ENCODE measurements around the gene METTL14. TPM values are rescaled to one million over a fixed set of nuclear protein-coding genes. Genes with fewer than 3 reads are reported as not detected.

The METTL14 gene
- polyA plus RNA-seq, 3 donors from 2014 or later: 23.5 to 57.6 (median 23.6) TPM

- H3K27me3 Mint-ChIP-seq (ENCODE audit: low read depth in 3 of 3): no peaks in the 10 kb centered on the region
- no peaks in the 10 kb centered on the region for H3K9me3 Mint-ChIP-seq
- DNase-seq: no peak
- H3K4me3 Mint-ChIP-seq: no peak overlapping the region
- no peak overlapping the region for H3K27ac Mint-ChIP-seq
- H3K36me3 Mint-ChIP-seq: peaks cover 23 to 70% (median 30%) of the 10 kb centered on the region in 3 donors
- no peaks in the 10 kb centered on the region for H3K4me1 Mint-ChIP-seq
Observed at GRCh38 chr4:118741301-118741855, 56.2 kb downstream of the METTL14 start.

- peaks cover 21 to 71% (median 30%) of the 10 kb centered on the region in 3 donors for H3K36me3 Mint-ChIP-seq
- H3K4me3 Mint-ChIP-seq: no peak overlapping the region
- DNase-seq: no peak
- H3K4me1 Mint-ChIP-seq: no peaks in the 10 kb centered on the region
- no peaks in the 10 kb centered on the region for H3K27me3 Mint-ChIP-seq (ENCODE audit: low read depth in 3 of 3)
- no peak overlapping the region for H3K27ac Mint-ChIP-seq
- H3K9me3 Mint-ChIP-seq: no peaks in the 10 kb centered on the region
Observed at GRCh38 chr4:118742050-118742449, 56.9 kb downstream of the METTL14 start.

DNA sequence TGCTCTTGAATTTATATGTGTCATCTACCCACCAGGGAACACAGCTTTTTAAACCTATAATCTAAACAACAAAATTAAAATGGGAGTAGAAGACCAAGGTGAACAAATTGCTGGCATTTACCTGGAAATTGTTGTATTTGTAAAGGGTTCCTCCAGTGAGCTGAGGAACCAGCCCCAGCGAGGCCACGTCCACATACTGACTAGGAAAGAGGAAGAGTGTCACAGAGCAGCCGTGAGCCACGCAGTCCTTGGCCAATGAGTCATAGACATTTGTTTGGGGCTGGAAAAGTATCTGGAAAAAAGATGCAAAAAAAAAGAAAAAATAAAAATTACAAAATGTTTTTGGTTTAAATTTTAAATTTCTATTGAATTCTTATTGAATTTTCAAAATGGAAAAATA is 58.7 kb downstream of the METTL14 start:
- H3K27me3 Mint-ChIP-seq (ENCODE audit: low read depth in 3 of 3): no peaks in the 10 kb centered on the region

GRCh38 chr4:118745357-118745756 is 60.2 kb downstream of the METTL14 start:
- no peak overlapping the region for H3K4me3 Mint-ChIP-seq
- no peaks in the 10 kb centered on the region for H3K4me1 Mint-ChIP-seq
- H3K9me3 Mint-ChIP-seq: no peaks in the 10 kb centered on the region
- H3K27me3 Mint-ChIP-seq (ENCODE audit: low read depth in 3 of 3): no peaks in the 10 kb centered on the region
- no peak for DNase-seq
- no peak overlapping the region for H3K27ac Mint-ChIP-seq
- peaks cover 12 to 48% (median 16%) of the 10 kb centered on the region in 3 donors for H3K36me3 Mint-ChIP-seq

More for the DNA sequence above, 58.7 kb downstream of the METTL14 start:
- peaks cover 16 to 55% (median 26%) of the 10 kb centered on the region in 3 donors for H3K36me3 Mint-ChIP-seq
- H3K27ac Mint-ChIP-seq: no peak overlapping the region
- no peak for DNase-seq
- no peak overlapping the region for H3K4me3 Mint-ChIP-seq
- H3K9me3 Mint-ChIP-seq: no peaks in the 10 kb centered on the region
- H3K4me1 Mint-ChIP-seq: no peaks in the 10 kb centered on the region

DNA sequence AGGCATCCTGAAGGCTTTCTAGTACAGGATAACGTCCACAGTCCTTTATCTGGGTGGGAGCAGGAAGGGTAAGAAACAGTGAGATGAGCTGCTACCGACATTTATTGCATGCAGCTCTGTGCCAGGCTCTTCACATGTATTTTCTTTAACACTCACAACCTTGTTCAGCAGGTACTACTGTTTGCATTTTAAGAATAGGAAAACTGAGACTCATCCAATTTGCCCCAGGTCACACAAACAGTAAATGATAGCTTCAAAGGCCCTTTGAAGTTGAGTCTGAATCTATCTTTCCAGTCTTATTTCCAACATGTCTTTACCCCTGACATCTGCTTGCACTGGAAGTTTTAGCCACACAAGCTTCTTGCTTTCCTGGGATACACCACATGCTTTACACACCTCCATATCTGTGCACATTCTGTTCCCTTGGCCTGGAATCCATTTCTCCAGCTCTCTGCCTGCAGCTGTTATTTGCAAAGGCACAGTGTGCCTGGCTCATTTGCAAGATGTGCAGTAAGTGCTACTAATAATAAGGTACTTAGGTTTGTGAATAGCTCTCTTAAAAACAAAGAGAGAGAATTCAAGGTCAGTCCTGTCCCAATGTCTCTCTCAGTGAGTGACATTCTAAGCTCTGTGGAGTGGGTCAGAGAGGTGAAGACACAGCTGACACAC is 61.2 kb downstream of the METTL14 start:
- Mint-ChIP-seq H3K4me3 (no peak overlapping the region), H3K27me3 (ENCODE audit: low read depth in 3 of 3) (no peaks in the 10 kb centered on the region), H3K27ac (peak overlapping the region in 1 of 6 donors; percentile 11), H3K9me3 (no peaks in the 10 kb centered on the region), H3K36me3 (peaks cover 14 to 47% (median 17%) of the 10 kb centered on the region in 3 donors), H3K4me1 (no peaks in the 10 kb centered on the region)
- DNase-seq: no peak

GRCh38 chr4:118749347-118749988 is 64.3 kb downstream of the METTL14 start:
- Mint-ChIP-seq H3K9me3 (no peaks in the 10 kb centered on the region), H3K36me3 (peaks cover 14 to 42% (median 18%) of the 10 kb centered on the region in 3 donors), H3K27ac (no peak overlapping the region), H3K27me3 (ENCODE audit: low read depth in 3 of 3) (peaks cover 0 to 3% (median 0%) of the 10 kb centered on the region in 3 donors), H3K4me3 (no peak overlapping the region), H3K4me1 (no peaks in the 10 kb centered on the region)
- DNase-seq: no peak

- no peaks in the 10 kb centered on the region for H3K9me3 Mint-ChIP-seq
- no peak overlapping the region for H3K27ac Mint-ChIP-seq
- DNase-seq: no peak
Observed at GRCh38 chr4:118751629-118752323, 66.6 kb downstream of the METTL14 start.

GRCh38 chr4:118752551-118752950 is 67.4 kb downstream of the METTL14 start:
- Mint-ChIP-seq H3K4me1 (no peaks in the 10 kb centered on the region), H3K36me3 (peaks cover 14 to 39% (median 21%) of the 10 kb centered on the region in 3 donors), H3K27ac (no peak overlapping the region), H3K27me3 (ENCODE audit: low read depth in 3 of 3) (peaks cover 0 to 3% (median 0%) of the 10 kb centered on the region in 3 donors), H3K9me3 (no peaks in the 10 kb centered on the region), H3K4me3 (no peak overlapping the region)
- no peak for DNase-seq

More at GRCh38 chr4:118751629-118752323, 66.6 kb downstream of the METTL14 start:
- no peaks in the 10 kb centered on the region for H3K4me1 Mint-ChIP-seq
- no peak overlapping the region for H3K4me3 Mint-ChIP-seq
- H3K27me3 Mint-ChIP-seq (ENCODE audit: low read depth in 3 of 3): peaks cover 0 to 3% (median 0%) of the 10 kb centered on the region in 3 donors
- H3K36me3 Mint-ChIP-seq: peaks cover 14 to 33% (median 15%) of the 10 kb centered on the region in 3 donors

- H3K4me1 Mint-ChIP-seq: no peaks in the 10 kb centered on the region
- H3K36me3 Mint-ChIP-seq: peaks cover 14 to 40% (median 21%) of the 10 kb centered on the region in 3 donors
Observed at GRCh38 chr4:118753096-118753495, 67.9 kb downstream of the METTL14 start.

GRCh38 chr4:118753685-118754084 is 68.5 kb downstream of the METTL14 start:
- H3K36me3 Mint-ChIP-seq: peaks cover 14 to 40% (median 21%) of the 10 kb centered on the region in 3 donors
- no peaks in the 10 kb centered on the region for H3K4me1 Mint-ChIP-seq

More at GRCh38 chr4:118753096-118753495, 67.9 kb downstream of the METTL14 start:
- DNase-seq: no peak
- H3K27me3 Mint-ChIP-seq (ENCODE audit: low read depth in 3 of 3): peaks cover 0 to 3% (median 0%) of the 10 kb centered on the region in 3 donors
- no peak overlapping the region for H3K27ac Mint-ChIP-seq
- H3K4me3 Mint-ChIP-seq: no peak overlapping the region
- no peaks in the 10 kb centered on the region for H3K9me3 Mint-ChIP-seq

GRCh38 chr4:118754890-118755289 is 69.7 kb downstream of the METTL14 start:
- no peaks in the 10 kb centered on the region for H3K9me3 Mint-ChIP-seq
- no peaks in the 10 kb centered on the region for H3K4me1 Mint-ChIP-seq
- peak overlapping the region in 1 of 6 donors; percentile 57 for H3K27ac Mint-ChIP-seq
- peaks cover 14 to 37% (median 32%) of the 10 kb centered on the region in 3 donors for H3K36me3 Mint-ChIP-seq
- no peak for DNase-seq
- peaks cover 0 to 3% (median 0%) of the 10 kb centered on the region in 3 donors for H3K27me3 Mint-ChIP-seq (ENCODE audit: low read depth in 3 of 3)
- no peak overlapping the region for H3K4me3 Mint-ChIP-seq

More at GRCh38 chr4:118753685-118754084, 68.5 kb downstream of the METTL14 start:
- no peak for DNase-seq
- Mint-ChIP-seq H3K9me3 (no peaks in the 10 kb centered on the region), H3K27ac (no peak overlapping the region), H3K27me3 (ENCODE audit: low read depth in 3 of 3) (peaks cover 0 to 3% (median 0%) of the 10 kb centered on the region in 3 donors), H3K4me3 (no peak overlapping the region)

DNA sequence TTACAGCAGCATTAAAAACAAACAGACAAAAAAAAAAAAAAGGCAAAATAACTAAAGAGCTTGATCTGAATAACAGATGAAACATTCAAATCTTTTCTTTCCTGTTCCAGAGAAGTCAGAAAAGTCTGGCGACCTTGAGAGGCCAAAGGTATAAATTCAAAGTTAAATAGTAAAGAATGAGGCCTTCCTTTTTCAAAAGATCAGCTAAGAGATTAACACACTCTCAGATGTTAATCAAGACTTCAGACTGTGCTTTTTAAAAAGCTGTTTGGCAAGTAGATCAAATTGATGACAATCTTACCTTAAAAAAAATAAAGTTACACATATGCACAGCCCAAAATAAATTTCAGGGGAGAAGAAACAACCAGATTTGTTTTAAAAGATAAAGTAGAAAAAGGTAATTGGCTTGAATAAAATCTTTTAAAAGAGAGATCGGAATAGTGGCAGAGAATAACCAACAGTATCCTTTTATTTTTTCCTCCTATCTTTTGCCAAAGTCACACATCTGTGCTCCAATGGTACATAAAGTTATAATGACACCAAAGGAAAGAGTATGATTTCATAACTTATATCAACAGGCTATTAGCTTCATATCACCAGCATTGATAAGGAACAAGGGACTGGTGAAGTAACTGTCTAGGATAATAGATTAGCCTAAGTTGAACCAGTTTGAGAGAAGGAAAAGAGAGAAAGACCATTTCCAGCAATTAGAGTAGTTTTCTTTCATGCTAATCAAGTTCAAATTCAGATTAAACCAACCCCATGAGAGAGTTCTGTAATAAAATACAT is 70.4 kb downstream of the METTL14 start:
- no peaks in the 10 kb centered on the region for H3K4me1 Mint-ChIP-seq
- H3K36me3 Mint-ChIP-seq: peaks cover 10 to 33% (median 32%) of the 10 kb centered on the region in 3 donors
- peaks cover 0 to 3% (median 0%) of the 10 kb centered on the region in 3 donors for H3K27me3 Mint-ChIP-seq (ENCODE audit: low read depth in 3 of 3)
- H3K4me3 Mint-ChIP-seq: no peak overlapping the region
- no peak for DNase-seq
- no peaks in the 10 kb centered on the region for H3K9me3 Mint-ChIP-seq
- H3K27ac Mint-ChIP-seq: peak overlapping the region in 1 of 6 donors; percentile 57

GRCh38 chr4:118756429-118756828 is 71.2 kb downstream of the METTL14 start:
- H3K4me1 Mint-ChIP-seq: no peaks in the 10 kb centered on the region
- H3K4me3 Mint-ChIP-seq: no peak overlapping the region
- peaks cover 0 to 3% (median 0%) of the 10 kb centered on the region in 3 donors for H3K27me3 Mint-ChIP-seq (ENCODE audit: low read depth in 3 of 3)
- DNase-seq: no peak
- peaks cover 13 to 32% (median 30%) of the 10 kb centered on the region in 3 donors for H3K36me3 Mint-ChIP-seq
- H3K27ac Mint-ChIP-seq: no peak overlapping the region
- H3K9me3 Mint-ChIP-seq: no peaks in the 10 kb centered on the region

Data from immature natural killer cell (primary cell).